Erythroblast (primary cell): ENCODE results near the gene MT1M.

ENCODE experiments used
- GATA1 ChIP-seq: IDR thresholded peaks from 2 replicates; pipeline ENCODE4 v1.6.1; 2011; ENCODE audit warnings: low read depth, mild to moderate bottlenecking, control low read depth, low read length, moderate library complexity
- POLR2A ChIP-seq: IDR thresholded peaks from 2 replicates; pipeline ENCODE4 v1.6.1; 2011; ENCODE audit warnings: mild to moderate bottlenecking, low read length

- TF ChIP-seq POLR2A: no peak
- no peak for TF ChIP-seq GATA1
These were observed 26.4 kb upstream of the MT1M start for GRCh38 chr16:56606071-56606475.
